Measurements from ENCODE around the gene B4GALNT4.

Gene B4GALNT4

DNA sequence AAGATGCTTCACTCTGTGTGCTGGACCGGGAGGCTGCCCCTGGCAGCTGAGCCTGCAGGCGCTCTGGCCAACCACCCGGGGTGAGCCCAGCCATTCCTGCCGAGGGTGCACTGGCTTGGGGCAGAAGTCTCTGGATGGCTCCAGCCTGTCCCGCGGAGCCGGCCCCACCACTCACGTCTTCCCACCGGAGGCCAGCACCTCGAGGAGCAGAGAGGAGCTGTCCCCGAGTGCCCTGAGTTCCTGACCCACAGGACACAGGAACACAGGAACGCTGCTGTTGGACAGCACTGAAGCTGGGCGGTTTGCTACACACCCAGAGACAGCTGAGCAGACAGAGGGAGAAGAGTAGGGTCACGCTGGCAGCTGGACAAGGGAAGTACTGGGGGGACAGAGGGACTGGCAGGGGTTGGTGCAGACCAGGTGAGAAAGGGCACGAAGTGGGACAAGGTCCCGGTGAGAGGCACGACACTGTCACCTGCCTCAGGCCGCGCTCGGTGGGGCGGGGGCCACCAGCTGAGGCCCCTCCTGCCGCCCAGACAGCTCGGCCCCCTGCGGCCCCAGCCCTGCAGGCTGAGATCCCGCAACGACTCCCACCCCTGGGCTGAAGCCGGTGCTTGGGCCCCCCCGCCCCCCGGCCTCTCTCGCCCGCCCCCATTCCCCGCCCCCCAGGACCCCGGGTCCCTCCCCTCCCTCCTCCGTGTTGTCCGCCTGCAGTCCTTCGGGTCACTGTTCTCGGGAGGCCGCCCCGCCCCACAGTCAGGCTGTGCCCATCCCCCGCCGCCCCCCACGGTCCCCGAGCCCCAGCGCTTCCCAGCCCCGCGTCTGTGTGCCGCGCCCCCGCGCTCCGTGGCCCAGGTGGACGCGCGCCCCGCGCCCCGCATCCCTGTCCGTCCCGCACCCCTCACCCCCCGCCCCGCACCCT lies 624 bp upstream of the B4GALNT4 start:
- Histone ChIP-seq H4K91ac (ENCODE audit: low read length) (peak overlapping the region; percentile 91), H2AK5ac (ENCODE audit: low read length, severe bottlenecking) (no peak overlapping the region), H2BK120ac (ENCODE audit: low read depth, low read length) (peak overlapping the region; percentile 74), H4K8ac (ENCODE audit: low read length) (peak overlapping the region; percentile 78), H3K23ac (ENCODE audit: low read length in 2 of 2) (no peak overlapping the region), H2BK15ac (ENCODE audit: low read depth, poor library complexity, severe bottlenecking) (peak overlapping the region; percentile 84), H3K36me3 (ENCODE audit: control insufficient read depth in 1 of 2, insufficient read depth in 2 of 2, low read depth in 1 of 2, low read length in 2 of 2) (peaks cover 0 to 22% of the 10 kb centered on the region in 2 experiments), H3K9ac (ENCODE audit: low read length) (no peak overlapping the region), H3K14ac (ENCODE audit: low read length in 2 of 2) (peak overlapping the region in 1 of 2 experiments; percentile 5), H2BK5ac (ENCODE audit: low read depth, low read length, poor library complexity, severe bottlenecking) (no peak overlapping the region), H2AFZ (ENCODE audit: low read depth, low read length) (no peak overlapping the region), H3K4ac (ENCODE audit: low read depth in 1 of 2, low read length in 2 of 2) (no peak overlapping the region), H3K4me2 (ENCODE audit: low read length, poor library complexity, severe bottlenecking) (peak overlapping the region; percentile 68), H2BK12ac (ENCODE audit: low read length in 2 of 2) (peak overlapping the region in 1 of 2 experiments; percentile 70), H3K79me1 (replicated peaks; ENCODE audit: low read length, poor library complexity, severe bottlenecking) (peaks cover 6% of the 10 kb centered on the region), H3K9me3 (ENCODE audit: control insufficient read depth, low read length) (no peaks in the 10 kb centered on the region), H3K27ac (ENCODE audit: low read length, poor library complexity, severe bottlenecking) (no peak overlapping the region), H3K4me1 (ENCODE audit: control insufficient read depth, insufficient read depth, low read depth, low read length) (peaks cover 36% of the 10 kb centered on the region), H3K27me3 (ENCODE audit: control insufficient read depth in 1 of 2, insufficient read depth in 1 of 2, low read length in 2 of 2) (peaks cover 4 to 70% of the 10 kb centered on the region in 2 experiments), H3K4me3 (ENCODE audit: insufficient read depth in 1 of 2, low read depth in 1 of 2, low read length in 2 of 2) (peak overlapping the region; percentile 32 to 78), H3K18ac (ENCODE audit: low read depth in 1 of 2, low read length in 2 of 2) (peak overlapping the region; percentile 6 to 71)
- peak; percentile 71 for DNase-seq
- whole genome bisulfite sequencing, result 14% methylated on average over 14 of the region's 61 CpGs

DNA sequence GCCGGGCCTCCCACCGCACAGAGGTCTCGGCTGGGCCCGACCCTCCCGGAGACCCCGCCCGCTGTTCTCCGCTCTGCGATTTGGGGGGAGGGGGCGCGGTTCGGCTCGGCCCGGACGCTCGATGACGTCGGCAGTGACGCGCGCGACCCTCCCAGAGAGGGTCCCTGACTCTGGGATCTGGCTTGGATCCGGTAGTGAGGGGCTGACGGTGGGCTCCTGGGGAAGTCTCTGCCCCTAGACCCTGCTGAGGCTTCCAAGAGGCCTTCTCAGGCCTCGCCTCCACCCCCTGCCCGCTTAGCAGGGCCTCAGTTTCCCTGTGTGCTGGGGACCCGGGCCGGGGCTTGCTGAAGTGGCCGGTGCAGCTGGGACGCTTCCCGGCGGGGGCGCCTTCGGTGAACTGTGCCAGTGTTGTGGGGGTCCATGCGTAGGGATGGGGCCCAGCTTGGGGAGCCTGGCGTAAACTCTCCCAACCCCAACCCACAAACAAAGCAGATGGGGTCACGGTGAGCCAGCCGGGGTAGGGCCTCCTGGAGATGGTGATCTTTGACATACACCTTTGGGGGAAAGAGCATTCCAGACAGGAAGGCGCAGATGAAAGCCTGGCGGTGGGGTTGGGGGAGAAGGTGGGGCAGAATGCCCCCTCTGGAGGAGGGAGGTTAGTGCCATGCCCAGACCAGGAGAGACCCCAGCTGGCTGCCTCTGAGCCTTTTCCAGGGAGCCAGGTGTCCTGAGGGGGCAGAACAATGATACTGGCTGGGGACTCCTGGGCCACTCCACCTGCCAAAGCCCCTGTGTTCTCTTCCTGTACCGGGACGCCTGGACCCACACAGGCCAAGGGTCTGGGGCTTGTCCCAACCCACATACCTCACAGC lies 1.0 kb downstream of the B4GALNT4 start:
- Histone ChIP-seq H3K4me3 (ENCODE audit: insufficient read depth in 1 of 2, low read depth in 1 of 2, low read length in 2 of 2) (peak overlapping the region in 1 of 2 experiments; percentile 64), H4K8ac (ENCODE audit: low read length) (peak overlapping the region; percentile 43), H2BK5ac (ENCODE audit: low read depth, low read length, poor library complexity, severe bottlenecking) (no peak overlapping the region), H2BK12ac (ENCODE audit: low read length in 2 of 2) (no peak overlapping the region), H3K18ac (ENCODE audit: low read depth in 1 of 2, low read length in 2 of 2) (peak overlapping the region in 1 of 2 experiments; percentile 74), H3K79me1 (replicated peaks; ENCODE audit: low read length, poor library complexity, severe bottlenecking) (peaks cover 6% of the 10 kb centered on the region), H3K4ac (ENCODE audit: low read depth in 1 of 2, low read length in 2 of 2) (peak overlapping the region in 1 of 2 experiments; percentile 26), H3K27me3 (ENCODE audit: control insufficient read depth in 1 of 2, insufficient read depth in 1 of 2, low read length in 2 of 2) (peaks cover 4 to 60% of the 10 kb centered on the region in 2 experiments), H2BK120ac (ENCODE audit: low read depth, low read length) (no peak overlapping the region), H2BK15ac (ENCODE audit: low read depth, poor library complexity, severe bottlenecking) (no peak overlapping the region), H2AFZ (ENCODE audit: low read depth, low read length) (no peak overlapping the region), H3K36me3 (ENCODE audit: control insufficient read depth in 1 of 2, insufficient read depth in 2 of 2, low read depth in 1 of 2, low read length in 2 of 2) (peaks cover 0 to 33% of the 10 kb centered on the region in 2 experiments), H3K27ac (ENCODE audit: low read length, poor library complexity, severe bottlenecking) (no peak overlapping the region), H3K14ac (ENCODE audit: low read length in 2 of 2) (peak overlapping the region in 1 of 2 experiments; percentile 58), H3K4me1 (ENCODE audit: control insufficient read depth, insufficient read depth, low read depth, low read length) (peaks cover 26% of the 10 kb centered on the region), H2AK5ac (ENCODE audit: low read length, severe bottlenecking) (no peak overlapping the region), H3K9ac (ENCODE audit: low read length) (no peak overlapping the region), H3K4me2 (ENCODE audit: low read length, poor library complexity, severe bottlenecking) (peak overlapping the region; percentile 64), H4K91ac (ENCODE audit: low read length) (no peak overlapping the region), H3K9me3 (ENCODE audit: control insufficient read depth, low read length) (no peaks in the 10 kb centered on the region), H3K23ac (ENCODE audit: low read length in 2 of 2) (no peak overlapping the region)
- no peak for DNase-seq
- WGBS, result 18% methylated on average over 33 of the region's 42 CpGs

DNA sequence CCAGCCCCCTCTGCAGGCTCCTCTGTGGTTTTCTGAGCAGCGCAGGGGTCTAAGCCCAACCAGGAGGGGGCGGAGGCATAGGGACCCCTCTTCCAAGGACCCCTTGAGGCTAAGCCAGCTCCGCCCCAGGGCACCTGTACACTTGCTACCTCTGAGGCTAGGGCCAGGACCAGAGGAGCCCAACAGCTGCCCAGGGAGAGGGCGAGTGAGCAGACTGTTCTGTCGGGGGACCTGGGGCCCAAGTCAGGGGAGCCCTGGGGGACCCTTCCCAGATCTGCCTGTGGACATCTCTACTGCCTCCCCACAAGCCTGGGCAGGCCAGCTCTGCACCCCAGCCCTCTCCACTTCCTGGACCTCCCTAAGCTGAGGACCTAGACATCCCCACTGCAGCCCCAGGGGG lies 1.8 kb downstream of the B4GALNT4 start:
- Histone ChIP-seq H3K14ac (ENCODE audit: low read length in 2 of 2) (no peak overlapping the region), H3K4ac (ENCODE audit: low read depth in 1 of 2, low read length in 2 of 2) (no peak overlapping the region), H2BK15ac (ENCODE audit: low read depth, poor library complexity, severe bottlenecking) (no peak overlapping the region), H2BK5ac (ENCODE audit: low read depth, low read length, poor library complexity, severe bottlenecking) (no peak overlapping the region), H2AK5ac (ENCODE audit: low read length, severe bottlenecking) (no peak overlapping the region), H3K4me3 (ENCODE audit: insufficient read depth in 1 of 2, low read depth in 1 of 2, low read length in 2 of 2) (no peak overlapping the region), H2BK12ac (ENCODE audit: low read length in 2 of 2) (no peak overlapping the region), H3K27me3 (ENCODE audit: control insufficient read depth in 1 of 2, insufficient read depth in 1 of 2, low read length in 2 of 2) (peaks cover 4 to 57% of the 10 kb centered on the region in 2 experiments), H2AFZ (ENCODE audit: low read depth, low read length) (no peak overlapping the region), H3K23ac (ENCODE audit: low read length in 2 of 2) (no peak overlapping the region), H3K9me3 (ENCODE audit: control insufficient read depth, low read length) (no peaks in the 10 kb centered on the region), H3K79me1 (replicated peaks; ENCODE audit: low read length, poor library complexity, severe bottlenecking) (peaks cover 6% of the 10 kb centered on the region), H4K8ac (ENCODE audit: low read length) (no peak overlapping the region), H3K4me2 (ENCODE audit: low read length, poor library complexity, severe bottlenecking) (no peak overlapping the region), H4K91ac (ENCODE audit: low read length) (no peak overlapping the region), H3K4me1 (ENCODE audit: control insufficient read depth, insufficient read depth, low read depth, low read length) (peaks cover 25% of the 10 kb centered on the region), H2BK120ac (ENCODE audit: low read depth, low read length) (no peak overlapping the region), H3K18ac (ENCODE audit: low read depth in 1 of 2, low read length in 2 of 2) (no peak overlapping the region), H3K36me3 (ENCODE audit: control insufficient read depth in 1 of 2, insufficient read depth in 2 of 2, low read depth in 1 of 2, low read length in 2 of 2) (peaks cover 0 to 40% of the 10 kb centered on the region in 2 experiments), H3K27ac (ENCODE audit: low read length, poor library complexity, severe bottlenecking) (no peak overlapping the region), H3K9ac (ENCODE audit: low read length) (no peak overlapping the region)
- WGBS, result 91% methylated on average over 5 of the region's 5 CpGs
- DNase-seq, result no peak

Data from mesenchymal stem cell (in vitro differentiated cells and primary cell).